Upper lobe of left lung (tissue), 6 donors: ENCODE measurements around the gene NDC1. TPM values are rescaled to one million over a fixed set of nuclear protein-coding genes. Genes with fewer than 3 reads are reported as not detected.
"Not testable (repeated sequence)": the region's sequence is repeated elsewhere in the genome, so short reads cannot be mapped to it uniquely, and the experiment has no call there.

ENCODE experiments used
- ATAC-seq, 2 donors: fragments of 200-7000 bp; cut with Tn5 transposase; one replicate each; pipeline ENCODE4 v1.9.1; 2022; ENCODE audit warnings: mild to moderate bottlenecking in 2 of 2, moderate library complexity in 2 of 2; ENCODE audit not compliant: low FRiP score in 2 of 2
- DNase-seq, 2 donors: peaks; one replicate each; pipeline ENCODE4 v3.0.0-alpha.2; 2019 to 2020
- H3K27ac ChIP-seq, 4 donors: fragments of 200-600 bp; sonication (generic); one replicate each; pipeline ENCODE4 v1.5.1; 2016 to 2019
- H3K27me3 ChIP-seq, 4 donors: fragments of 200-600 bp; sonication (generic); one replicate each; pipeline ENCODE4 v1.5.1; 2017 to 2019
- H3K36me3 ChIP-seq, 4 donors: fragments of 200-600 bp; sonication (generic); one replicate each; pipeline ENCODE4 v1.5.1; 2016 to 2019
- H3K4me1 ChIP-seq, 4 donors: fragments of 200-600 bp; sonication (generic); one replicate each; pipeline ENCODE4 v1.5.1; 2018 to 2019
- H3K4me3 ChIP-seq, 4 donors: fragments of 200-600 bp; sonication (generic); one replicate each; pipeline ENCODE4 v1.5.1; 2017 to 2019; ENCODE audit warnings: mild to moderate bottlenecking in 2 of 4, moderate library complexity in 1 of 4
- H3K9me3 ChIP-seq, 4 donors: fragments of 200-600 bp; sonication (generic); one replicate each; pipeline ENCODE4 v1.5.1; 2018 to 2019
- EP300 ChIP-seq, 4 donors: sonication (generic); formaldehyde crosslinking; IDR thresholded peaks; one replicate each; pipeline ENCODE4 v1.5.1; 2017; ENCODE audit warnings: antibody characterized with exemption in 4 of 4, control low read depth in 2 of 4
- POLR2A ChIP-seq, 4 donors: fragments of 450-650 bp; IDR thresholded peaks; one replicate each; pipeline ENCODE4 v1.5.1; 2016 to 2017; ENCODE audit warnings: antibody characterized with exemption in 4 of 4, mild to moderate bottlenecking in 2 of 4
- POLR2AphosphoS5 ChIP-seq, 2 donors: sonication (generic); formaldehyde crosslinking; IDR thresholded peaks; one replicate each; pipeline ENCODE4 v1.5.1; 2017; ENCODE audit warnings: antibody characterized with exemption in 2 of 2
- WGBS, 2 donors: methylation state at CpG; one replicate each; pipeline ENCODE4 v1.1.5; 2017 to 2018; 5-methylcytosine and 5-hydroxymethylcytosine counted together
- total RNA-seq, 6 donors: library from RNA; depleted of rRNA in 4 of 6; stranded (reverse); fragments of >200 nt in 4 of 6; gene quantifications; one replicate each; pipeline versions ENCODE4 v1.1.0 to v1.2.1, GENCODE V29; 2016 to 2021
- TF ChIP-seq, protein P1 (sequence below), 6 experiments: fragments of 450-650 bp in 4 of 6; fragments of 200-600 bp in 2 of 6; sonication (generic) in 2 of 6; IDR thresholded peaks; one replicate each; pipeline ENCODE4 v1.5.1; 2016 to 2019; ENCODE audit warnings: antibody characterized with exemption in 6 of 6
- donor health status: DM: no; HTN: no; CAD: no; lungs with moderate emphysema.
- donor health status: DM: no; HTN: yes; CAD: no; lungs with severe emphysema.

Gene NDC1
- total RNA-seq, 6 donors from 2014 or later: 1.2 to 10.9 (median 8.2) TPM

DNA sequence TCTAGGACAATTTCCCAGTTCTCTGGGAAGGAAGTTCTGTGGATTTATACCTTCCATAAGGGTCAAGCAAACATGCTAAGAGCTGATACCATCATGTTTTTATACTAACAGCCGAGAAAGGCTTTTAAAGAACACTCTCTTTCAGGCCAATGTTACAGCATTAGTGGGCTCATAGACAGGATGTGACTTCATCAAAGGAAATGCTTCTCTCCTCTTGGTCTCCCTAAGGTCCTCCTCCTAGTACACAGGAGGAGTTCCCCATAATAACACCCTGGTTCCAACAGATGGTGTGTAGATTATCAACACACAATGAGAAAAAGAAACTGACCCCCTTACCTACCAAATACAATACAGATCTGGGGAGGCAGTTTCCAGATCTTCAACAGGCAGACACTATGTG is 72.4 kb downstream of the NDC1 start:
- TF ChIP-seq POLR2A (IDR thresholded peaks at IDR 0.05): no peak
- TF ChIP-seq POLR2AphosphoS5 (IDR thresholded peaks at IDR 0.05): no peak
- TF ChIP-seq, protein P1, sequence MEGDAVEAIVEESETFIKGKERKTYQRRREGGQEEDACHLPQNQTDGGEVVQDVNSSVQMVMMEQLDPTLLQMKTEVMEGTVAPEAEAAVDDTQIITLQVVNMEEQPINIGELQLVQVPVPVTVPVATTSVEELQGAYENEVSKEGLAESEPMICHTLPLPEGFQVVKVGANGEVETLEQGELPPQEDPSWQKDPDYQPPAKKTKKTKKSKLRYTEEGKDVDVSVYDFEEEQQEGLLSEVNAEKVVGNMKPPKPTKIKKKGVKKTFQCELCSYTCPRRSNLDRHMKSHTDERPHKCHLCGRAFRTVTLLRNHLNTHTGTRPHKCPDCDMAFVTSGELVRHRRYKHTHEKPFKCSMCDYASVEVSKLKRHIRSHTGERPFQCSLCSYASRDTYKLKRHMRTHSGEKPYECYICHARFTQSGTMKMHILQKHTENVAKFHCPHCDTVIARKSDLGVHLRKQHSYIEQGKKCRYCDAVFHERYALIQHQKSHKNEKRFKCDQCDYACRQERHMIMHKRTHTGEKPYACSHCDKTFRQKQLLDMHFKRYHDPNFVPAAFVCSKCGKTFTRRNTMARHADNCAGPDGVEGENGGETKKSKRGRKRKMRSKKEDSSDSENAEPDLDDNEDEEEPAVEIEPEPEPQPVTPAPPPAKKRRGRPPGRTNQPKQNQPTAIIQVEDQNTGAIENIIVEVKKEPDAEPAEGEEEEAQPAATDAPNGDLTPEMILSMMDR (IDR thresholded peaks at IDR 0.05): no peak
- TF ChIP-seq EP300 (IDR thresholded peaks at IDR 0.05): no peak

DNA sequence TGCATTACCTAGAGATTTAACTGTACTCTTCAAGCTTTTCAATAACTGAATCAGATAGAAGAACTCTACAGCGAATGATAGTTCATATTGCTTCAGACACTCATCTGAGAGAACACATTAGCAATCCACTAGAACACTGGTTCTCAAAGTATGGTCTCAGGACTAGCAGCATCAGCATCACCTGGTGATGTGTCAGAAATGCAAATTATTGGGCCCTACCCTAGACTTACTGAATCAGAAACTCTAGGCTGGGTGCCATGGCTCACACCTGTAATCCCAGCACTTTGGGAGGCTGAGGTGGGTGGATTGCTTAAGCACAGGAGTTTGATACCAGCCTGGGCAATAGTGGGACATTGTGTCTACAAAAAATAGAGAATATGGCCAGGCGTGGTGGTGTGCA is 74.2 kb downstream of the NDC1 start:
- no peak for DNase-seq
- TF ChIP-seq POLR2AphosphoS5 (IDR thresholded peaks at IDR 0.05) (no peak), EP300 (IDR thresholded peaks at IDR 0.05) (no peak), POLR2A (IDR thresholded peaks at IDR 0.05) (no peak)
- TF ChIP-seq, protein P1 (IDR thresholded peaks at IDR 0.05): no peak
- H3K4me1 ChIP-seq: no peaks in the 10 kb centered on the region
- no peaks in the 10 kb centered on the region for H3K36me3 ChIP-seq
- H3K27ac ChIP-seq: no peak overlapping the region
- no peaks in the 10 kb centered on the region for H3K9me3 ChIP-seq
- H3K4me3 ChIP-seq: no peak overlapping the region
- H3K27me3 ChIP-seq: no peaks in the 10 kb centered on the region
- WGBS, 2 donors: 98 to 100% methylated on average over 2 of the region's 2 CpGs
- no peak for ATAC-seq

More for the DNA sequence above, 72.4 kb downstream of the NDC1 start:
- Histone ChIP-seq H3K27me3 (no peaks in the 10 kb centered on the region), H3K4me3 (no peak overlapping the region), H3K4me1 (no peaks in the 10 kb centered on the region), H3K9me3 (no peaks in the 10 kb centered on the region), H3K36me3 (peaks cover 0 to 7% (median 2%) of the 10 kb centered on the region in 4 donors), H3K27ac (no peak overlapping the region)
- 47 to 59% methylated on average over 1 of the region's 1 CpG for WGBS, 2 donors
- no peak for ATAC-seq
- DNase-seq: no peak

DNA sequence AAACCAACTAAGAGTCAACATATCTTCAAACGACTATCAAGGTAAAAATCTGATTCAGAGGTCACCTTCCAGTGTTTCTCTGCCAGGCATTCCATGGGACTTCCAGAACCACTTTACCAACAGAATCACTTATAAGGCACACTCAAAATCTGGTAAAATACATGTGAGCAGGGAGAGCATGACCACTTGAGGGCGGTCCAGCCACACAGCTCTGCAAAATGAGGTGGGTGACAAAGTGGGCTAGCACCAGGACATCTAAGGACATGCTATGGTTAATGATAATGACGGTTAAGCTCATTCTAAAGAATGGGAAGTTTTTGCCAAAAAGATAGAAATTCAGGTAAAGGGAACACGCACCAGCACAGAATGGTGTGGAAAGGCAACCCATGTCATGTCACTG is 74.6 kb downstream of the NDC1 start:
- no peak for DNase-seq
- TF ChIP-seq POLR2AphosphoS5 (IDR thresholded peaks at IDR 0.05) (no peak), EP300 (IDR thresholded peaks at IDR 0.05) (no peak), POLR2A (IDR thresholded peaks at IDR 0.05) (no peak)
- no peaks in the 10 kb centered on the region for H3K36me3 ChIP-seq
- H3K27ac ChIP-seq: no peak overlapping the region
- no peaks in the 10 kb centered on the region for H3K27me3 ChIP-seq
- no peaks in the 10 kb centered on the region for H3K9me3 ChIP-seq
- no peaks in the 10 kb centered on the region for H3K4me1 ChIP-seq
- no peak overlapping the region for H3K4me3 ChIP-seq
- ATAC-seq: no peak
- 89 to 91% methylated on average over 4 of the region's 4 CpGs for WGBS, 2 donors

DNA sequence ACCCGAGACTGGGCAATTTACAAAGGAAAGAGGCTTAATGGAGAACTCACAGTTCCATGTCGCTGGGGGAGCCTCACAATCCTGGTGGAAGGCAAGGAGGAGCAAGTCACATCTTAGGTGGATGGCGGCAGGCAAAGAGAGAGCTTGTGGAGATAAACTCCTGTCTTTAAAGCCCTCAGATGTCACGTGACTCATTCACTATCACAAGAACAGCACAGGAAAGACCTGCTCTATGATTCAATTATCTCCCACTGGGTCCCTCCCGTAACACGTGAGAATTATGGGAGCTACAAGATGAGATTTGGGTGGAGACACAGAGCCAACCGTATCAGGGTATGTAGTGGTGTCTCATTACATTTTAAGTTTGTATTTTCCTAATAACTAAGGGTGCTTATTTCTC is 77.6 kb downstream of the NDC1 start:
- not testable (repeated sequence) for H3K27ac ChIP-seq, H3K4me1 ChIP-seq, H3K4me3 ChIP-seq, DNase-seq, H3K36me3 ChIP-seq, H3K9me3 ChIP-seq, H3K27me3 ChIP-seq, ATAC-seq
- 82 to 90% methylated on average over 7 of the region's 7 CpGs for WGBS, 2 donors

DNA sequence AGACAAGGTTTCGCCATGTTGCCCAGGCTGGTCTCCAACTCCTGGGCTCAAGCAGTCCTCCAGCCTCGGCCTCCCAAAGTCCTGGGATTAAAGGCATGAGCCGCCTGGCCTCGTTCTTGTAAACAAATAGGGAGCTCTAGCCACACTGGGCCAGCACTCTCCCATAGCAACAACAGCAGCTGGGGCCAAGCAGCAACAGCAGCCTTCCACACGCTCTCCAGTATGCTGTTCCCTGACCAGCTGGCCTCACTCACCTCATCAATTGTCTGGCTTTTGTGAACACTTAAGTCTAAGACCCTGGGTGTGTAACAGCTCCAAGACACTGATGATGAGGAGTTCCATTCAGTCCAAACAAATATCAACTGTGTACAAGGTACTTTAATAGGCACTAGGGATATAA is 82.2 kb downstream of the NDC1 start:
- no peak for DNase-seq
- Histone ChIP-seq H3K27ac (no peak overlapping the region), H3K9me3 (no peaks in the 10 kb centered on the region), H3K4me1 (no peaks in the 10 kb centered on the region), H3K4me3 (no peak overlapping the region), H3K36me3 (no peaks in the 10 kb centered on the region), H3K27me3 (no peaks in the 10 kb centered on the region)
- TF ChIP-seq POLR2A (IDR thresholded peaks at IDR 0.05): no peak
- TF ChIP-seq, protein P1 (IDR thresholded peaks at IDR 0.05): no peak
- no peak for TF ChIP-seq EP300 (IDR thresholded peaks at IDR 0.05)
- no peak for TF ChIP-seq POLR2AphosphoS5 (IDR thresholded peaks at IDR 0.05)
- WGBS, 2 donors: 81 to 86% methylated on average over 5 of the region's 5 CpGs
- ATAC-seq: no peak

DNA sequence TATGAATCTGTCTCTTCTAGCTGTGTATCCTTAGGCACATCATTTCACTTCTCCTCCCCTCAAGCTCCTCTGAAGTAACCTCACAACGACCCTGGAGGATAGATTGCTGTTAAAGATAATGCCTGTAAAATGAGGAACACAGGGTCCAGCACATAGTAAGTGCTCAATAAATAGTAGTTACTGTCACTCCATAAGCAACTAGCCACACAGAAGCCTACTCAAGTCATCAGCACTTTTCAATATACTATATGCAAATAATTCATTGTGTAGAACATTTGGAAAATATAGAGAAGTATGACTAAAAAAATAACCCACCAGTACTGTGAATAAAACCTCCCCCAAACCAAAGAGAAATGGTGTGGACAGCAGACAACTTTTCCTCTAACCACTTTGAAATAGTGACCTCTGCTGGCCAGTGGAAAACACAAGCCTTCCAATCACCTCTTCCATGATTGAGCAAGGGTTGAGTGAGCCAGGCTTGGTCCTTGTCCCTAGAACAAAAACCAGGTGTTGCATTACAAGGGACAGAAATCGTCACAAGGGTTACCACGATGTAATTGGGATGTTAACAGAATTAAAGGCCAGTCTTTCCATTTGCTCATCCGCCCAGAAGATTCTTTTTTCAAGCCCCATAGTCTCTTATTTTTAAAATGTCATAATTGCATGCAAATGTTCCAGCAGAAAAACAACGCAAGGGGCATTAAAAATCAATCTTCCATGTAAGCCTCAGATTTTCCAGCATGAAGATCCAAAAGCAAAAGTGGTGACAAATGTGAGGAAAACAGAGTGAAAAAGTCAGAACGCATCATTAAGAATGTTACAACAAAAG is 83.4 kb downstream of the NDC1 start:
- Histone ChIP-seq H3K4me1 (no peaks in the 10 kb centered on the region), H3K9me3 (no peaks in the 10 kb centered on the region), H3K4me3 (no peak overlapping the region), H3K27ac (no peak overlapping the region), H3K27me3 (no peaks in the 10 kb centered on the region), H3K36me3 (no peaks in the 10 kb centered on the region)
- no peak for DNase-seq
- 54 to 56% methylated on average over 6 of the region's 6 CpGs for WGBS, 2 donors
- TF ChIP-seq, protein P1 (IDR thresholded peaks at IDR 0.05): peak in 5 of 6 experiments; percentile 26 to 48 (median 40)
- no peak for TF ChIP-seq POLR2AphosphoS5 (IDR thresholded peaks at IDR 0.05)
- ATAC-seq: peak in 1 of 2 donors; percentile 57
